DMS153 (cell line): ENCODE measurements around the gene ITGAE.
A peak's percentile ranks its signal among the peaks of the same experiment; 100 is the strongest.

ENCODE experiments used
- DNase-seq: peaks from one replicate; lab custom pipeline; 2025; lab: John Stamatoyannopoulos, UW

The ITGAE gene

DNA sequence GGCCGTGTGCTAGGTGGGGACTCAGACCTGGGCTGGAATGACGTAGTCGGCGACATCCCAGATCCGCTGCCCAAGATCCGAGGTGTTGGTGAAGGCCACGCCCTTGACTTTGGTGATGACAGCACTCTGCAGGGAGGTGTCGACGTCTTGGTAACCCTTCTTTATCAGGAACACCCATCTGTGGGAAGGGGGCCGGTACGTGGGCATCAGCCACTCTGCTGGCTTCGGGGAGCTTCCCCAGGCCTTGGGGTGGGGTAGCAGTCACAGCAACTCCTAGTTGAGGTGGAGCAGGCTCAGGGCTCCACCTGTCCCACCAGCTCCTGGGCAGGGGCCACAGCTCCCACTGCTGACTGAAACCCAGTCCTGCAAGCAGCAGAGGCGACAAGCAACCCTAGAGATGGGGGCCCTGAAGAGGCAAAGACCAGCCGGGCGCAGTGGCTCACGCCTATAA is 109.3 kb downstream of the ITGAE start:
- DNase-seq: no peak

DNA sequence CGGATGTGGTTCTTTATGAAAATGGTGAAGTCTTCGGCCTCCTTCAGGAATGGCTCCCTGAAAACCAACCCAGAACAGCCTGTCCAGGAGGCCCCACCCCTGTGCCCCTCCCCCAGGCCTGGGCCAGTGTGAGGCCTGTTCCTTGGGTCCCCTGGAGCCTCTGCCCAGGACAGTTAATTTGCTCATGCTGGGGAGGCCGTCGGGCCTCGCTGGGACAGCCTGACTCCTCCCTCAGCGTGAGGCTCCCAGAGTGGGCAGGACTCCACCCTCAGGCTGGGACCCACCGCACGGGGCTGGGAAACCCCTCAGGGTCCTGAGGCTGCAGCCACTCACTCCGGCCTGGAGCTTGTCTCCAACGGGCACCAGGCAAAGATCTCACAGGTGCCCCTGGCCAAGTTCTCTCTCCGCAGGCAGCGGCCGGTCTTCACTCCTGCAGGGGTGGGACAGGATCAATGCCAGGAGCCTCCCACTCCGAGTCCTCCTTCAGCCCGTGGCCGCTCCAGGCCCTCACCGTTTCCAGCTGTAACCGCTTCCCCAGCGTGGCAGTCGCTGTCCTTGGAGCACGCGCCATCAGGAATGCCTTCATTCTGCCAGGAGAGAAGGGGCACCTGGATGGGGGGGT is 110.8 kb downstream of the ITGAE start:
- no peak for DNase-seq

DNA sequence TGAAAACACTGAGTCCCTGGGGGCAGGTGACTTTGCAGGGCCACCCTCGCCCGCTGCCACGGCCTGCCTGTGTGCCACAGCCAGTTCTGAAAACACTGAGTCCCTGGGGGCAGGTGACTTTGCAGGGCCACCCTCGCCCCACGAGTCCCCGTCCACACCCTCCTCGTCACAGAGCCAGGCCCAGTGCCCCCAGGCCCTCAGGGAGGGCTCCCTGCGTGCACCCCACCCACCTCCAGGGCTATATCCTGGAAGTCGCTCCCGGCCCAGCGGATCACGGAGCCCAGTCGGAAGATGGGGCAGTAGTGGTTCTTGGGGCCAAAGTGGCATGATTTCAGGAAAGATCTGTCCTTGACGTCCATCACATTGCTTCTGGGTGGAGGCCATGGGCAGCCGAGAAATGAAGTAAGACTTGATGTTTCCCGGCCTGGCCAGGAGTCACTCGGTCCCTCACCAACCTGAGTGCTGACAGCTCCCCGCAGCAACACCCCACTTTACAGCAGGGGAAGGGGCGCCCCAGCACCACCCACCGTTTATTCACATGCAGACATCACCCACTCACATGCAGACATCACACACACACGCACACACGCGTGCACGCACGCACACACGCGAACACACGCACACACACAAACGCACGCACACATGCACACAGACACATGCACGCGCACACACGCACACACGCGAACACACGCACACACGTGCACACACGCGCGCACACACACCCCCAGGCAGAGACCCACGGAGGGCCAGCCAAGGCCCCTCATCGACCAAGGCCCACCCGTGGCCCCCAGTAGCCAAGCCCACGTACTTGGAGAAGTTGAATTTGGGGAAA is 111.5 kb downstream of the ITGAE start:
- DNase-seq: no peak

DNA sequence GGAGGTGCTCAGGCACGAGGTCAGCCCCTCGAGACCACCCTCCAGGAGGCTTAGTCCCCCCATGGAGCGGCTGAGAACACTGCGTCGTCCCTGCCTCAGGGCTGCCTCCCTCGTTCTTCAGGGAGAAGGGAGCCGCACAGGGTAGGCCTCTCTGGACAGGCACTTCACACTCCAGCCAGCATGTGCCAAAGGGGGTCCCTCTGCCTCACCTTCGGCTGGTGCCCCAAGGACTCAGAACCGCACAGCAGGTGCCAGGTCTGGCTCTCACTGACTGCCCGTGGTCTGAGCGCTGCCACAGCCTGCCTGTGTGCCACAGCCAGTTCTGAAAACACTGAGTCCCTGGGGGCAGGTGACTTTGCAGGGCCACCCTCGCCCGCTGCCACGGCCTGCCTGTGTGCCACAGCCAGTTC is 112.1 kb downstream of the ITGAE start:
- DNase-seq: no peak

DNA sequence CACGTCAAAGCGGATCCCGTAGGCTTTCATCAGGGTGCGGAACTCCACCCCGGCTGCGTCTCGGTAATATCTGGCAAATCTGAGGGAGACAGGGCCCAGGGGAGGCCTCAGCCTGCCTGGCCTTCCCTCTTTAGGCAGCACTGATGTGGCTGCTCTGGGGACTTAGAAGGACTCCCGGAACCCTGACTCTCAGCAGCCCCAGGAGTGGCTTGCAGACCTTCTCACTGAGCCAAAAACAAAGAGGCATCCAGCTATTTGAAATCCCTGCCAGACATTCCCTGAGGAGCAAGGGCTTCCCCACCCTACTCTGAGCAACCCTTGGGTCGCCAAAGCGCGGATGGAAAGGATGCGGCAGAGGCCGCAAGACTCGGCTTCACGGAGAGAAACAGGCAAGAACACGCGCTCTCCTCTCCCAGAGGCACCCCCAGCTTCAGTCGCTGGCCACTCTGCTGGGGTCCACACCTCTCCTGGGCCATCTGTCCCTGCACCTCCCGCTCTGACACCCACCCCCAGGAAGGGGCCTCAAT is 112.9 kb downstream of the ITGAE start:
- no peak for DNase-seq

DNA sequence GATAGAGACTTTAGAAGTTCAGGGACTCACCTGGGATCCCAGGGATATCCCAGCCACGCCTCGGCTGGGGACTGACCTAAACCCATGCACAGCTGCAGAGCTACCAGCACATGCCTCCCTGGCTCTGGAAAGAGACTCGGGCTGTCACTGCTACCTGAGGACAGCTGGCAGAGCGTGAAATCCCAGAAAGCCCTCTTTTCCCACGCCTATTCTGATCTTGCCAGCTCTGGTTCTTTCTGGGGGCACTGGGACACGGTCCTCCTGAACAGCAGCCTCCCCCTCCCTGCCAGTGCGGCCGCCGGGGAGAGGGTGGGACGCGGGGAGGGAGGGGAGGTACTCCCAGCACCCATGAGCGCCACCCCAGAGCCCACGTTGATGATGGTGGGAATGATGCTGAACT is 115.8 kb downstream of the ITGAE start:
- no peak for DNase-seq

DNA sequence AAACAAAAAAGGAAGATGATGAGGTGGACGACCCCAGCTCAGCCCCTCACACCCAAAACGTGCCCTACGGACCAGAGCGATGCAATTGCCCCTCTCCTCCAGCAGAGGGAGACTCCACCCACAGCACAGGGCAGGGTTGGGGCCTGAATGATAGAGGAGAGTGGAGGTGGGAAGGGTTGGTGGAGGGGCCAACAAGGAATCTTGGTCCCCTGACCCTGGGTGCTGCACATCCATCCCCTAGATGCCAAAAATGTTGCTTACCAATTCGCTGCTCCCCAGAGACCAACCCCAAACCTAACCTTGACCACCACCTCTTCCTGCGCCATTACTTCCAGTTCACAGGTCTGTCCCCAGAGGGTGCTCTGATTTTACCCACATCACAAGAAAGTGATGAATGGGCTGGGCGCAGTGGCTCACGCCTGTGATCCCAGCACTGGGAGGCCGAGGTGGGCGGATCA is 117.9 kb downstream of the ITGAE start:
- DNase-seq: no peak

DNA sequence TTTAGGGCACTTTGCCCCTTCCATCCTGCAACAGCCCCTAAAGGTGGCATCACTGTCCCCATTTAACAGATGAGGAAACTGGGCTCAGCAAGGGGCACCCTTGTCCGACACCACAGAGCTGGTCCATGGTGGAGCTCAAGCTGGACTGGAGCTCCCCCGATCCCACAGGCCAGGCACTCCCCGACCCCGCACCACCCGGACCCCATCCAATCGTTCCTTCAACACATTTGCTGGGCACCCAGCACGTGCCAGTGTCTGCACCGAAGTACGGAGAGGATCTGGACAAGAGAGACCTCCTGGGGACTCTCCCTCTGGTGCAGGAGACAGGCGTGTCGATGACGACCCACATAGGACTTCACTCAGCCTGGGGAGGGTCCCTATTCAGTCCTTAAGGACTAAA is 119.0 kb downstream of the ITGAE start:
- no peak for DNase-seq

DNA sequence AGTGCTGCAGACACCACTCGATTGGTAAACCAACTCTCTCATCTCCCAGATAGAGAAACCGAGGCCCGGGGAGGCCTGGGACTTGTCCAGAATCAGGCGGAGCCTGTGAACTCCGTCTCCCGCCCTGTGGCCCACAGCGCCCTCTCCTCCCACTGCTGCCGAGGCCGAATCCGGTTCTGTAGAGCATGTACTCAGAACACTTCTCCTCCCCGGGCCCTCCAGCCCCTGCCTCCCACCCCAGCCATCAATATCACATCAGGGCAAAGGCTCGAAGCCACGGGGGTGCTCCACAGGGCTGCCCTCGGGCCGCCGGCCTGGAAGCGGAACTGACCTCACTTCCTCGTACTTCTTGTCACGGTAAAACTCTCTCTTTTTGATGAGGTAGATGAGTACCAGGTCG is 119.4 kb downstream of the ITGAE start:
- no peak for DNase-seq

DNA sequence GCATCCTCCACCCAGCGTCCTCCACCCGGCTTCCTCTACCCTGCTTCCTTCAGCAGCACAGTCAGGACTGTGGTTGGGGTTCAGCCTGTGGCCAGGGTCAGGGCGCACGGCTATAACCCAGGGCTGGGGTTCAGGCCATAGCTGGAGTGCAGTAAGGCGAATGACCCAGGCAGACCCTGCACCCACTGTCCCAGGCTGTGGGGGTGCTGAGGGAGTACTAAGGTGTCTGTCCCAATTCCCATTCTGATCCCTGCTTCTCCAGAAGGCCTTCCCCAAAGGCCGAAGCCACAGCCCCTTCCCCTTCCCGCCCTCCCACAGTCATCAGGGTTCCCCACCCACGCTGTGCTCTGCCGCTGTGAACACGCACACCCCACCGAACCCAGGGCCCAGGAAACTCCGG is 119.9 kb downstream of the ITGAE start:
- no peak for DNase-seq

DNA sequence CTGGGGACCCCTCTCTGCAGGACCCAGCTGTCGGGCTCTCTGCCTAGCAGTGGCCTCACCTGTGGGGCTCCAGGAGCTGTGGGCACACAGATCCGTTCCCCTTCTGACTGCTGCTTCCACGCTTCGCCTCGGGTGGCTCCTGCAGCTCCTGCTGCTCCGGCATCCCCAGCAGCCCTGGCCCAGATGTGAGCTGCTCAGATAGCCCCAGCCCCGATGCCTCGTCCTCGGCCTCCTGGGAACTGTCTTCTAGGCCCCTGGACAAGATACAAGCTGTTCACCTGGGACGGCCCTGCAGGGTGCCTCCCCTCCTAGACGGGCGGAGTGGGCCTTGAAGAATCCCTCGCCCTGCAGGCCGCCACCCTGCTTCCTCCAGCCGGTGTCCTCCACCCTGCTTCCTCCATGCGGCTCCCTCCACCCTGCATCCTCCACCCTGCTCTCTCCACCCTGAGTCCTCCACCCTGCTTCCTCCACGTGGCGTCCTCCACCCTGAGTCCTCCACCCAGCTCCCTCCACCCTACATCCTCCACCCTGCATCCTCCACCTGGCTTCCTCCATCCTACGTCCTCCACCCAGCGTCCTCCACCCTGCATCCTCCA is 121.4 kb downstream of the ITGAE start:
- DNase-seq: no peak

DNA sequence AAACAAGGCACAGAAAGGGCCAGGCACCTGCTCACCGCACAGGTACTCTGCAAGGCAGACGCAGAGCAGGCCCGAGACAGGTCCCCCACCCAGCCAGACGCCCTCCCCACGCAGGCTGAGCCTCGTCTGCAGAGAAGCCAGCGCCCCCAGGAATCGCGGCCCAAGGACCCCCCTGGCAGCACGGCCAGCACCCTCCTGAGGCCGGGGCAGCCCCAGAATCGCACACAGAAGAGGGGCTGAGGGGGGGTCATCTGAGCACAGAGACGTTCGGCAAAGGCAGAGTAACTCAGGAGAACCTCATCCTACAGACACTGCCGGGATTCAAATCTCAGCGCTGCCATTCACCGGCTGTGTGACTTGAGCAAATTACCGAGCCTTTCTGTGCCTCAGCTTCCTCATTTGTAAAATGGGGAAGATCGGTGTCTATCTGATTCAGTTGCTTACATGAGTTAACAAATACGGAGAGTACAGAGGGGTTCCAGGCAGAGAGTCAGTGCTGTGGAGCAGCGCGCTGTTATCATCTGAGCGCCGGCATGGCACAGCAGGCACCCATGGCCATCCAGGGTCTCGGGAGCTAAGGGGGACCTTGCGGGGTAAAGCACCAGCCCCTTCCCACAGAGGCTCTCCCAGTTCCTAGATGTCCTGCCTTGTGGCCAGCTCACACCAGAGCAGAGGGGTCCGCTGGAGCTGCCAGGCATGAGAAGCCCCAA is 122.0 kb downstream of the ITGAE start:
- no peak for DNase-seq

DNA sequence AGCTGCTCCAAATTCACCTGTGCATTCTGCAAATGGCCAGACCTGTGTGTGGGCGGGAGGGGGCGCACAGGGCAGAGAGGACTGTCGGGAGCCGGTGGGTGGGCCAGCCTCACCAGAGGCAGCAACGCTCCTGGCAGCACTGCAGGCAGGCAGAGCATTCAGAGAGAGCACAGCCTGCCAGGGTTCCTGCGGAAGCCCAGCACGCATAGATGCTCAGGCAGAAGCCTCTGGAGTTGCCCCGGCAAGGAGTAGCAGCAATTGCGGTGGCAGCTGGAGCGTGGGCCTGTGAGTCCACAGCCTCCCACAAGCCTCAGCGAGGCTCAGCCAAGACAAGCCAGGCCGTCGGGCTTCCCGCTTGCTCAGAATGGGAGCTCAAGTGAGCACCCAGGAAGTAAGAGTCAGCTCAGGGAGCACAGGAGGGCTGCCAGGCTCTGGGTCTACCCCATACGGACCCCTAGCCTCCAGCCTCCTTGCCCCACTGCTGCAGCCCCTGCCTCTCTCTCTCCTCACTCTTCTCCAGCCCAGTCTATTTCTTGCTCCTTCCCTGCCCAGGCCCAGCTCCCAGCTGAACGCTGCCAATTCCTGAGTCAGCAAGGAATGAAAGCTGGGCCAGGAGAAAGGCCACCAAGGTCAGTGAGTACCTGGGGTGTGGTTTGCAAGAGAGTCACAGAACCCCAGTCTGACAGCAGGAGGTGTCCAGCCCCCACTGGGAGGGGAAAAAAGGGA is 122.7 kb downstream of the ITGAE start:
- DNase-seq: no peak

DNA sequence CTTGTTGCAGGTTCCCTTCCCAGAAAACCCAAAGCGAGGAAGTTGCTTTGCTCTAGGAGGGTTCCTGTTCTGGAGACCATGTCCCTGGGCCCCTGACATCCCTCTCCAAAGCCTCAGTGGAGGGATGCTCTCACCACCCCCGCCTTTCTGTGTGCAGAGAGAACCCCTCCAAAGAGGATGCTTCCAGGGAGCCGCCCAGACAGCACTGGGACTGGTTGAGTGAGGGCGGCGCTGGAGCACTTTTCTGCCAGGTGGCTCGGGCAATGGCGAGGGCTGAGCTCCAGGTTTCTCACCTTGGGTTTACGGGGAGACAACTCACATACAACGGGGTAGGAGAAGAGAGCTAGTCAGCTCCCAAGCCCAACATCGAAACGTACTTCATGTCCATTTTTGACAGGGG is 125.1 kb downstream of the ITGAE start:
- DNase-seq: no peak

DNA sequence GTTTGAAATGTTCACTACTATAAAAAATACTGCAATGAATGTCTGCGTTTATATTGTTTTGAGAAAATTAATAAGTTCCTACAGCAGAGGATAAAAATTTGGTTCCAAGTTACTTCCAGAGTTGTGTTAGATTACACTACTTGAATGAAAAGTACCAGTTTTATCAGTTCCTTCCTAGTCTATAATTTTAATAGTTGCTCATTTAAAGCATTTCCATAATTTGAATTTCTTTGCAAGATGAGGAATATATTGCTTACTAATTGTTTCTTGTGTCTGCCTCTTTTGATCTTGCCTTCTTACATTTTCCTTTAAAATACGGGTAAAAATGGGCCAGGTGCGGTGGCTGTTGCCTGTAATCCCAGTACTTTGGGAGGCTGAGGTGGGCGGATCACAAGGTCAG is 128.4 kb downstream of the ITGAE start:
- DNase-seq: no peak

DNA sequence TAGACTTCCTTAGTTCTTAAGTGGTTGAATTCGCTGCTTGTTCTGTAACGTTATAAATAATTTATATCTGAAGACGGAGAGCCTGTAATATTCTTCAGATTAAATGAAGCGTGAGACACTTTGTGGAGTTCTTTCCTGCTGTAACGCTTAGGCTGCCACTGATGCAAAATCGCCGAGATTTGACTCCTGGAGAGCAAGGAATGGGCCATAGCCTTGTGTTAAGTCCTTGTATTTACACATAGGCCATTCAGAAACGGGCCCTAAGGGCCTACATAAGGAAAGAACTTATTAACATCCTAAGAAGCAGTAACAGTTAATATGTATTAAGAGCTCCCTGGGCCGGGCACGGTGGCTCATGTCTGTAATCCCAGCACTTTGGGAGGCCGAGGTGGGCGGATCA is 131.4 kb downstream of the ITGAE start:
- no peak for DNase-seq

DNA sequence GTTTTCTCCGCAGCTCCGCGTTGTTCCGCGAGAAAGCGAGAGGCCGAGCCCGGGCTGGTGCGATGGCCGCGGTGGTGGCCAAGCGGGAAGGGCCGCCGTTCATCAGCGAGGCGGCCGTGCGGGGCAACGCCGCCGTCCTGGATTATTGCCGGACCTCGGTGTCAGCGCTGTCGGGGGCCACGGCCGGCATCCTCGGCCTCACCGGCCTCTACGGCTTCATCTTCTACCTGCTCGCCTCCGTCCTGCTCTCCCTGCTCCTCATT is 132.0 kb downstream of the ITGAE start:
- DNase-seq: no peak

DNA sequence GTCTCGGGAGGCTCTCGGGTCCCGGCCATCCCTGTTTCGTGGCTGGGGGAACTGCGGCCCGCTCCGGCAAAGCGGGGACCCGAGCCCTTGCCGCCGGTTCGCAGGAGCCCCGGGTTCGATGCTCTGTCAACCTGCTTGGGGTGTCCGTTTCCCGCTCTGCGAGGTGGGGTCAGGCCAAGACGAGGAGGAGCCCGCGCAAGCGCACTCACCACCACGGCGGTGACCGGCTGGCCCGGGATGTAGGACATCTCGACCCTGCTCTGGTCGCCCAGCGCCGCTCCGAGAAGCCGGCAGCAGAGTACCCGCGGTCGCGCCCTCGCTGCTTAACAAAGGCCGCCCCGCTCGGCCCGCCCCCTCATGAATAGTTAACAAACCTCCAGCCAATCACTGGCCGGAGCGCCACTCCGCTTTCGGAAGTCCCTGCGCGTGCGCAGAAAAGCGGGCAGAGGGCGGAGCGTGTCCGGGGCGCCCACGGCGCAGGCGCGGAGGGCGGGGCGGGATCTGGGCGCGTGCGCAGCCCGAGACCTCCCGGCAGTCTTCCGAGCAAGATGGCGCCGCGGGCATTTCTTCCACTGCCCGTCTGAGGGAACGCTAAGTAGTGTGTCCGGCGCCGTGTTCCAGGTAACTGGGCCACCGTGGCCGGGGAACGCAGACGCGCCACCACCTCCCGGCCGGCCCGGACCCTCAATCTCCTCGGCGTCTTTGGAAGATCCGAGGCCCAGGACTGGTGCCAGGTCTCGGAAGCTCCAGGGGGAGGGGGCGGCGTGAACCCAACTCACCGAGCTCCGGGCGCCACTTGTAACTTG is 132.5 kb downstream of the ITGAE start, which contains the start of the genes EMC6 and TAX1BP3:
Gene EMC6, plus strand, starts transcription at position 534 of the 806 bp plus-strand sequence. CDS start 335 bp downstream, outside the sequence.
Gene TAX1BP3, minus strand, starts transcription at position 300 of the 806 bp plus-strand sequence. Its CDS starts 52 bp downstream, at position 248.
- DNase-seq: peak; percentile 84

DNA sequence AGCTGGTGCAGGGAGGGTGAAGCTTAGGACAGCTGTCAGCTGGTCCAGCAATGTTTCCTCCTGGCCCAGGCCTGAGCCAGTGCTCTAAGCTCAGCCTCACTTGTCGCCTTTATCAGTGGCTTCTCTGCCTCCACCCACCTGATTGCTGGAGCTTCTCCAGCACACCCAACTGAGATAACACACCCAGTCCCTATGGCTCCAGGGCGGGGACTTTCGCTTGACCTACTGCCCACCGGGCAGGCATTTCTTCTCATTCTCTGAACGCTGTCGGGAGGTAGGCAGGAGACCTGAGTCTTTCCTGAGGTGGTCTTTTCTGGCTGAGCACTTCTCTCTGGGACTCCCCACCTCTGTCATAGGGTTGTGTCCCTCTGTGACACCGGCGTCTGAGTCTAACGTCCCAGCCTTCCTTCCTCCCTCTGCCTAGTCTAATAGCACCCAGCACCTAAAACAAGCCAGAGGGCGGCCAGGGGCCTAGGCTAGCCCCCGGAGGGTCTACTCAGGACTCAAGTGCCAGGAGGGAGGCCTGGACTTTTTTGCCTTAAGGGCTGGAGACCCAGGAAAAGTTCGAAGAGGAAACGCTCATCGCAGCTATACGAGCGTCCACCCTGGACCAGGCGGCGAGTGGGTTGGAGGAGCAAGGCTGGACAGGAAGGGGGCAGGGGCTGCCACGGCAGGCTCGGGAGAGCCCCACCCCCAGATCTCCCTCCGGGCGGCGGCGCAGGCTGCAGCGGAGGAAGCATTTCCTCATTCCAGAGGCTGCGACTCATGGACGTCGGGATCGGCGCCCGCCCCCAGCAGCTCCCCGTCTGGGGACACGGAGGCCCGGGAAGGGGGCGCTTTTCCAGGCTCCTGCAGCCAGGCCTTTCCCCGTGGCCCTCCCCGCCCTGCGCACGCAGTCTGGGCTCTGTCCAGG is 133.4 kb downstream of the ITGAE start:
- DNase-seq: peak; percentile 4

DNA sequence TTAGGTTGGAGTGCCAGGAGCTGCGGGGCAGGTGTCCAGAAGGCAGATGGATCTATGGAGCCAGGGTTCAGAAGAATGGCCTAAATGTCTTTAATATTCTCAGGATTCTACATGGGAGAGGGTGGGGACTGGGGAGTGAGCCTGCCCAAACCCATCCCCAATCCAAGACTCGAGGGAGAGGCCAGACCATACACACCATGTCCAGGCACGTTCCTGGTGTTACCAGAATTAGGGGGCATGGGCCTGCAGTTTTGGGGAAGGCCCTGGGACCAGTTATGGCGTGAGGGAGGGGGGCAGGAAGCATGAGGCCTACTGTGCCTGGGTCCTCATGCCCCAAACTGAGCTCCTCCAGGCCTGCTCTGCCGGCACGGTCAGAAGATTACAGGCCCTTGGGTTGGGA is 134.5 kb downstream of the ITGAE start:
- DNase-seq: no peak
